Peyer's patch (tissue), 4 donors: ENCODE data around the gene CSNK1G1.
A peak's percentile ranks its signal among the peaks of the same experiment; 100 is the strongest.

ENCODE experiments used
- POLR2A ChIP-seq, 2 donors: fragments of 450-650 bp; IDR thresholded peaks; one replicate each; pipeline ENCODE4 v1.5.1; 2017; ENCODE audit warnings: antibody characterized with exemption in 2 of 2, mild to moderate bottlenecking in 2 of 2, moderate library complexity in 2 of 2
- TF ChIP-seq, protein P1 (sequence below), 6 experiments: fragments of 450-650 bp in 4 of 6; fragments of 200-600 bp in 2 of 6; sonication (generic) in 1 of 6; IDR thresholded peaks; one replicate each; pipeline ENCODE4 v1.5.1; 2017 to 2019; ENCODE audit warnings: antibody characterized with exemption in 6 of 6, mild to moderate bottlenecking in 3 of 6, moderate library complexity in 1 of 6

GRCh38 chr15:64387562-64388168 lies 31.7 kb upstream of the CSNK1G1 start, which contains the start of gene TRIP4:
- TF ChIP-seq, protein P1, sequence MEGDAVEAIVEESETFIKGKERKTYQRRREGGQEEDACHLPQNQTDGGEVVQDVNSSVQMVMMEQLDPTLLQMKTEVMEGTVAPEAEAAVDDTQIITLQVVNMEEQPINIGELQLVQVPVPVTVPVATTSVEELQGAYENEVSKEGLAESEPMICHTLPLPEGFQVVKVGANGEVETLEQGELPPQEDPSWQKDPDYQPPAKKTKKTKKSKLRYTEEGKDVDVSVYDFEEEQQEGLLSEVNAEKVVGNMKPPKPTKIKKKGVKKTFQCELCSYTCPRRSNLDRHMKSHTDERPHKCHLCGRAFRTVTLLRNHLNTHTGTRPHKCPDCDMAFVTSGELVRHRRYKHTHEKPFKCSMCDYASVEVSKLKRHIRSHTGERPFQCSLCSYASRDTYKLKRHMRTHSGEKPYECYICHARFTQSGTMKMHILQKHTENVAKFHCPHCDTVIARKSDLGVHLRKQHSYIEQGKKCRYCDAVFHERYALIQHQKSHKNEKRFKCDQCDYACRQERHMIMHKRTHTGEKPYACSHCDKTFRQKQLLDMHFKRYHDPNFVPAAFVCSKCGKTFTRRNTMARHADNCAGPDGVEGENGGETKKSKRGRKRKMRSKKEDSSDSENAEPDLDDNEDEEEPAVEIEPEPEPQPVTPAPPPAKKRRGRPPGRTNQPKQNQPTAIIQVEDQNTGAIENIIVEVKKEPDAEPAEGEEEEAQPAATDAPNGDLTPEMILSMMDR (IDR thresholded peaks at IDR 0.05): peak in 3 of 6 experiments; percentile 21 to 38 (median 34)
- TF ChIP-seq POLR2A (IDR thresholded peaks at IDR 0.05): peak; percentile 63 to 69
